Mesendoderm (in vitro differentiated cells): ENCODE results near the gene CUEDC2.

Experiments
- DNase-seq: peaks from one replicate; pipeline ENCODE4 v3.0.0; 2013
- H2AK5ac ChIP-seq: 2 replicates; pipeline ENCODE4 v1.6.1; 2013; ENCODE audit warnings: low read length, inconsistent platforms
- H2BK120ac ChIP-seq: 2 replicates; pipeline ENCODE4 v1.6.1; 2013; ENCODE audit warnings: low read depth, mild to moderate bottlenecking, low read length, moderate library complexity, mixed read lengths
- H2BK15ac ChIP-seq: replicated peaks from 2 replicates; pipeline ENCODE4 v1.6.1; 2013; ENCODE audit warnings: low read depth, mild to moderate bottlenecking, moderate library complexity
- H2BK5ac ChIP-seq: 2 replicates; pipeline ENCODE4 v1.6.1; 2013; ENCODE audit warnings: low read length, inconsistent platforms
- H3K18ac ChIP-seq: 2 replicates; pipeline ENCODE4 v1.6.1; 2013; ENCODE audit warnings: mild to moderate bottlenecking, low read length, mixed read lengths
- H3K23ac ChIP-seq: one replicate; pipeline ENCODE4 v1.6.1; 2013; ENCODE audit warnings: low read length
- H3K27ac ChIP-seq: 2 replicates; pipeline ENCODE4 v1.5.1; 2013; ENCODE audit warnings: low read depth, mild to moderate bottlenecking, inconsistent platforms, low read length, moderate library complexity
- H3K27me3 ChIP-seq: 2 replicates; pipeline ENCODE4 v1.6.1; 2013; ENCODE audit warnings: low read length, control low read depth, mild to moderate bottlenecking, inconsistent platforms; ENCODE audit not compliant: insufficient read depth, poor library complexity
- H3K36me3 ChIP-seq: 2 replicates; pipeline ENCODE4 v1.6.1; 2013; ENCODE audit warnings: low read length, inconsistent platforms; ENCODE audit not compliant: control insufficient read depth, insufficient read depth
- H3K4ac ChIP-seq: one replicate; pipeline ENCODE4 v1.6.1; 2013; ENCODE audit warnings: low read depth, mild to moderate bottlenecking, low read length, moderate library complexity
- H3K4me1 ChIP-seq: 2 replicates; pipeline ENCODE4 v1.6.1; 2013; ENCODE audit warnings: low read depth, low read length, inconsistent platforms; ENCODE audit not compliant: control insufficient read depth
- H3K4me2 ChIP-seq: 2 replicates; pipeline ENCODE4 v1.6.1; 2013; ENCODE audit warnings: low read length
- H3K4me3 ChIP-seq: 2 replicates; pipeline ENCODE4 v1.5.1; 2013; ENCODE audit warnings: mild to moderate bottlenecking, low read length
- H3K56ac ChIP-seq: one replicate; pipeline ENCODE4 v1.6.1; 2013; ENCODE audit warnings: low read length
- H3K79me1 ChIP-seq: 2 replicates; pipeline ENCODE4 v1.6.1; 2013; ENCODE audit warnings: low read length, inconsistent platforms
- H3K79me2 ChIP-seq: 2 replicates; pipeline ENCODE4 v1.6.1; 2013; ENCODE audit warnings: mild to moderate bottlenecking, low read length; ENCODE audit not compliant: control insufficient read depth, insufficient read depth
- H3K9ac ChIP-seq: 2 replicates; pipeline ENCODE4 v1.6.1; 2013; ENCODE audit warnings: low read length, inconsistent platforms
- H4K5ac ChIP-seq: one replicate; pipeline ENCODE4 v1.6.1; 2013; ENCODE audit warnings: low read length
- H4K8ac ChIP-seq: one replicate; pipeline ENCODE4 v1.6.1; 2013; ENCODE audit warnings: low read depth, mild to moderate bottlenecking, control low read depth, low read length, moderate library complexity
- WGBS: extraction: QIAGEN DNeasy Blood & Tissue Kit; methylation state at CpG from one replicate; pipeline ENCODE4 v1.1.7; 2013; ENCODE audit warnings: low lambda C conversion rate, missing lambda C conversion rate; ENCODE audit not compliant: insufficient coverage; ENCODE audit errors: extremely low coverage; 5-methylcytosine and 5-hydroxymethylcytosine counted together

CUEDC2 gene

DNA sequence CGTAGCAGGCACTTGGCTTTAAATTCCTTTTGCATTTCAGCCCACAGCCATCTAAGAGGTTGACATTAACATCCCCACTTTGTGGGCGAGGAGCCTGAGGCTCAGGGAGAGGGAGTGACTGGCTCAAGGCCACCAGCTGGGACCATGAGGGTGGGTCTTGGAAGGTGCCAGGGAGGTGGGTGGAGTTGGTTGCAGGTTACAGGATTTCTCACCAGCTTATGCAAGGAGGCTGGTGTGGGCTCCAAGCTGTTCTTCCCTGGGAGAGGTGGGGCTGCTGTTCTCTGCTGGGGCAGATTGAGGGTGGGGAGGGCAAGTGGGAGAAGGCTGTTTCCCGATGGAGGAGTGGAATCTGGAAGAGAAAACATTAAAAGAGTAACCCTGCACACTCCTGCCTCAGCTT is 33.1 kb upstream of the CUEDC2 start:
- DNase-seq, result no peak
- Histone ChIP-seq H3K56ac (no peak overlapping the region), H4K5ac (no peak overlapping the region), H3K4me2 (no peak overlapping the region), H3K79me2 (no peaks in the 10 kb centered on the region), H2BK15ac (no peak overlapping the region), H3K9ac (no peak overlapping the region), H3K4ac (no peak overlapping the region), H3K4me1 (peaks cover 11% of the 10 kb centered on the region), H3K18ac (no peak overlapping the region), H2BK120ac (no peak overlapping the region), H3K4me3 (no peak overlapping the region), H2BK5ac (no peak overlapping the region), H2AK5ac (no peak overlapping the region), H3K36me3 (no peaks in the 10 kb centered on the region), H3K27me3 (no peaks in the 10 kb centered on the region), H3K23ac (no peak overlapping the region), H4K8ac (no peak overlapping the region), H3K79me1 (no peaks in the 10 kb centered on the region), H3K27ac (no peak overlapping the region)
- WGBS, result no CpG with 5 or more reads among the region's 3 CpGs

GRCh38 chr10:102463983-102464382 is 31.6 kb upstream of the CUEDC2 start:
- H3K4ac ChIP-seq, result no peak overlapping the region
- H3K36me3 ChIP-seq, result no peaks in the 10 kb centered on the region
- peaks cover 11% of the 10 kb centered on the region for H3K4me1 ChIP-seq
- H3K23ac ChIP-seq, result no peak overlapping the region
- H3K56ac ChIP-seq, result peak overlapping the region; percentile 12
- H3K4me3 ChIP-seq, result no peak overlapping the region
- H3K9ac ChIP-seq, result peak overlapping the region; percentile 1
- no peak overlapping the region for H3K18ac ChIP-seq
- H3K27ac ChIP-seq, result no peak overlapping the region
- H3K79me2 ChIP-seq, result no peaks in the 10 kb centered on the region
- H3K27me3 ChIP-seq, result no peaks in the 10 kb centered on the region
- WGBS, result no CpG with 5 or more reads among the region's 10 CpGs
- peak overlapping the region; percentile 2 for H3K4me2 ChIP-seq
- no peak overlapping the region for H2BK15ac ChIP-seq
- H3K79me1 ChIP-seq, result no peaks in the 10 kb centered on the region
- H4K5ac ChIP-seq, result no peak overlapping the region
- no peak overlapping the region for H2BK120ac ChIP-seq
- no peak overlapping the region for H2BK5ac ChIP-seq
- H4K8ac ChIP-seq, result no peak overlapping the region
- H2AK5ac ChIP-seq, result no peak overlapping the region
- no peak for DNase-seq

DNA sequence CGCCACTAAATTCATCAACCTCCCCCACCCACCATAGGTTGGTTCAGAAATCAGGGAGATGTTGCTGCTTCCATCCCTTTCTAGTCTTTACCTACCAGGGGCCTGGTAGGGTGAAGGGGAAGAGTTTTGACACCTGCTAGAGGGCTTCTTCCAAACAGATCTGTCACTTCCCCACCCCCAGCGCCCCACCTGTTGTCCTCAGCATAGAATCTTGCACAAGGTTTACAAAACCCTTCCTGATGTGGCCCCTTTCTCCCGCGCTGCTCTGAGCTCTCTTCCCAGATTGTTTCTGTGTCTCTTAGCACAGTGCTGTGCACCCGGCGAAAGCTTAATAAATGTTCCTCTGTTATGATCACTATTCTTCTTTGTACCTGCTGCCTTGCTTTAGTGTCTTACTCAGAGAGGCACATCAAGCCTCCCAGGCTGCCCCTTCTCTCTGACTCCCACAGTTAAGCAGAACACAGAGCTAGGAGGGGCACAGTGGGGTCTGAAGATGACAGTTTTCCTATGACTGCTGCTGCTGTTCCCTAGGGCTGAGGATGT is 30.2 kb upstream of the CUEDC2 start:
- H3K56ac ChIP-seq, result peak overlapping the region; percentile 68
- H3K27ac ChIP-seq, result no peak overlapping the region
- H2BK15ac ChIP-seq, result no peak overlapping the region
- H2BK120ac ChIP-seq, result no peak overlapping the region
- no CpG with 5 or more reads among the region's 6 CpGs for WGBS
- H3K4me2 ChIP-seq, result no peak overlapping the region
- H2BK5ac ChIP-seq, result no peak overlapping the region
- H3K4me1 ChIP-seq, result peaks cover 11% of the 10 kb centered on the region
- peak overlapping the region; percentile 23 for H3K9ac ChIP-seq
- DNase-seq, result no peak
- no peaks in the 10 kb centered on the region for H3K79me2 ChIP-seq
- H4K8ac ChIP-seq, result no peak overlapping the region
- no peak overlapping the region for H2AK5ac ChIP-seq
- no peak overlapping the region for H3K23ac ChIP-seq
- no peaks in the 10 kb centered on the region for H3K36me3 ChIP-seq
- no peaks in the 10 kb centered on the region for H3K79me1 ChIP-seq
- H3K18ac ChIP-seq, result no peak overlapping the region
- H3K4ac ChIP-seq, result no peak overlapping the region
- no peak overlapping the region for H4K5ac ChIP-seq
- H3K27me3 ChIP-seq, result no peaks in the 10 kb centered on the region
- H3K4me3 ChIP-seq, result no peak overlapping the region

- H3K27ac ChIP-seq, result no peak overlapping the region
- peaks cover 11% of the 10 kb centered on the region for H3K4me1 ChIP-seq
- peak; percentile 96 for DNase-seq
Observed at GRCh38 chr10:102461187-102462054, 29.0 kb upstream of the CUEDC2 start.

DNA sequence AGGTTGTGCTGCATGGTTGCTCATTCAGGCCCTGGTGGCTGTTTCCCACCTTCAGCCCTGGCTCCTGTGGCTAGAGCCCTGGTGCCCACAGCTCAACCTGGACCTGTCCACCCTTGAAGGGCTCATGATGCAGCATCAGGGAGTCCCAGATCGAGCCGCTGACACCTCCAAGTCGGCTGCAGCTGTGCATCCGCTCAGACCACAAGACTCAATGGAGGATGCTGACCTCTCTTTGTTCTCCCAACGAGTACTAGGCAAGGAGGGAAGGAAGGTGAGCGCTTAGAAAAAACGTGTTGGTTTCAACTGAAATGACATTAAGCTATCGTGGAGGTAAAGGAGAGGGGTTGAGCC is 28.4 kb upstream of the CUEDC2 start:
- H3K27me3 ChIP-seq, result no peaks in the 10 kb centered on the region
- peak overlapping the region; percentile 21 for H3K9ac ChIP-seq
- H3K4me1 ChIP-seq, result peaks cover 11% of the 10 kb centered on the region
- no peaks in the 10 kb centered on the region for H3K79me1 ChIP-seq
- H3K27ac ChIP-seq, result no peak overlapping the region
- no peak overlapping the region for H3K4me3 ChIP-seq
- H2BK5ac ChIP-seq, result no peak overlapping the region
- H3K36me3 ChIP-seq, result no peaks in the 10 kb centered on the region
- no peaks in the 10 kb centered on the region for H3K79me2 ChIP-seq
- peak overlapping the region; percentile 75 for H3K56ac ChIP-seq
- no peak overlapping the region for H3K4me2 ChIP-seq
- no peak overlapping the region for H2BK120ac ChIP-seq
- no peak overlapping the region for H4K8ac ChIP-seq
- H3K4ac ChIP-seq, result no peak overlapping the region
- WGBS, result no CpG with 5 or more reads among the region's 8 CpGs
- no peak overlapping the region for H3K23ac ChIP-seq
- no peak overlapping the region for H4K5ac ChIP-seq
- peak overlapping the region; percentile 2 for H3K18ac ChIP-seq
- H2BK15ac ChIP-seq, result no peak overlapping the region
- no peak overlapping the region for H2AK5ac ChIP-seq
- no peak for DNase-seq

More at GRCh38 chr10:102461187-102462054, 29.0 kb upstream of the CUEDC2 start:
- Histone ChIP-seq H3K79me1 (no peaks in the 10 kb centered on the region), H3K4me2 (peak overlapping the region; percentile 84), H3K23ac (no peak overlapping the region), H4K5ac (no peak overlapping the region), H3K9ac (peak overlapping the region; percentile 72), H3K79me2 (no peaks in the 10 kb centered on the region), H3K18ac (peak overlapping the region; percentile 2), H2AK5ac (no peak overlapping the region), H3K4ac (no peak overlapping the region), H3K4me3 (peak overlapping the region; percentile 50), H4K8ac (no peak overlapping the region), H3K36me3 (no peaks in the 10 kb centered on the region), H2BK5ac (no peak overlapping the region), H2BK120ac (no peak overlapping the region), H2BK15ac (no peak overlapping the region), H3K27me3 (no peaks in the 10 kb centered on the region), H3K56ac (peak overlapping the region; percentile 86)
- no CpG with 5 or more reads among the region's 54 CpGs for WGBS
